Endothelial cell of umbilical vein (primary cell): ENCODE results near the gene LRRC19. TPM values are rescaled to one million over a fixed set of nuclear protein-coding genes. Genes with fewer than 3 reads are reported as not detected.

Experiments used
- BruUV-seq: library from RNA; stranded (reverse); fragments of 400-500 nt; replicated peaks from 2 replicates; lab custom pipeline; 2021; lab: Mats Ljungman, UMichigan
- CTCF ChIA-PET: fragments of 300-600, 350-600 bp; sonication (Branson Sonifier 250); formaldehyde crosslinking; loops from one replicate; lab custom pipeline; 2021; ENCODE audit warnings: antibody characterized with exemption, inconsistent platforms; lab: Charles Lee
- POLR2A ChIA-PET: fragments of 300-600, 350-600 bp; sonication (Branson Sonifier 250); formaldehyde crosslinking; loops from one replicate; lab custom pipeline; 2021; ENCODE audit warnings: antibody characterized with exemption, inconsistent platforms; lab: Charles Lee
- DNase-seq: peaks from one replicate; pipeline ENCODE4 v3.0.0-alpha.2; 2011; ENCODE audit warnings: low read depth, low spot score
- FAIRE-seq: peaks from 2 replicates; lab custom pipeline; 2011; peaks lifted over from hg19 to GRCh38; lab: Jason Lieb, UNC
- H2AFZ ChIP-seq: 2 replicates; pipeline ENCODE4 v1.6.0; 2012; ENCODE audit warnings: low read depth, low read length, control low read depth, inconsistent platforms
- H3K27ac ChIP-seq: 2 replicates; pipeline ENCODE4 v1.5.1; 2011; ENCODE audit warnings: low read depth, mild to moderate bottlenecking, control low read depth, low read length, moderate library complexity; ENCODE audit not compliant: insufficient read depth
- H3K27me3 ChIP-seq, 2 experiments: 2 replicates each; pipeline versions ENCODE4 v1.6.0 to v1.6.1; 2011; ENCODE audit warnings: low read length in 2 of 2, mixed read lengths in 1 of 2; ENCODE audit not compliant: control insufficient read depth in 2 of 2, insufficient read depth in 2 of 2
- H3K36me3 ChIP-seq, 2 experiments: 2 replicates in 1 of 2; 3 replicates in 1 of 2; pipeline ENCODE4 v1.5.1; 2011; ENCODE audit warnings: low read length in 2 of 2, mild to moderate bottlenecking in 1 of 2, moderate library complexity in 1 of 2; ENCODE audit not compliant: control insufficient read depth in 2 of 2, insufficient read depth in 2 of 2; ENCODE audit errors: extremely low read depth in 1 of 2
- H3K4me1 ChIP-seq: 3 replicates; pipeline ENCODE4 v1.5.1; 2011; ENCODE audit warnings: mild to moderate bottlenecking, low read length; ENCODE audit not compliant: control insufficient read depth, insufficient read depth; ENCODE audit errors: extremely low read depth
- H3K4me2 ChIP-seq: 2 replicates; pipeline ENCODE4 v1.6.1; 2011; ENCODE audit warnings: low read length, control low read depth, mixed read lengths; ENCODE audit not compliant: insufficient read depth
- H3K4me3 ChIP-seq, 3 experiments: fragments of 200-600 bp in 1 of 3; sonication (generic), shearing (Covaris generic) in 1 of 3; replicated peaks in 1 of 3; 2 replicates each; pipeline ENCODE4 v1.5.1; 2011 to 2016; ENCODE audit warnings: control low read depth in 3 of 3, low read length in 3 of 3, mild to moderate bottlenecking in 2 of 3, inconsistent platforms in 1 of 3, low read depth in 1 of 3, moderate library complexity in 1 of 3; ENCODE audit not compliant: insufficient read depth in 1 of 3
- H3K79me2 ChIP-seq: 2 replicates; pipeline ENCODE4 v1.6.0; 2012; ENCODE audit warnings: low read length, inconsistent platforms; ENCODE audit not compliant: control insufficient read depth, insufficient read depth
- H3K9ac ChIP-seq: replicated peaks from 2 replicates; pipeline ENCODE3; 2011; ENCODE audit warnings: low read length, control low read depth; ENCODE audit not compliant: insufficient read depth; ENCODE audit errors: extremely low read depth
- H3K9me1 ChIP-seq: replicated peaks from 3 replicates; pipeline ENCODE4 v1.6.0; 2011; ENCODE audit warnings: mild to moderate bottlenecking, low read length; ENCODE audit not compliant: control insufficient read depth, insufficient read depth; ENCODE audit errors: extremely low read depth
- H3K9me3 ChIP-seq: replicated peaks from 2 replicates; pipeline ENCODE4 v1.5.1; 2012; ENCODE audit warnings: low read length, inconsistent platforms; ENCODE audit not compliant: control insufficient read depth, insufficient read depth
- H4K20me1 ChIP-seq: replicated peaks from 2 replicates; pipeline ENCODE3; 2011; ENCODE audit warnings: mild to moderate bottlenecking, low read length; ENCODE audit not compliant: control insufficient read depth, insufficient read depth; ENCODE audit errors: extremely low read depth
- CTCF ChIP-seq, 2 donors: IDR thresholded peaks; 1 replicate in 1 of 2; 2 replicates in 1 of 2; pipeline ENCODE4 v1.5.1; 2011; ENCODE audit warnings: low read length in 2 of 2, mild to moderate bottlenecking in 2 of 2, moderate library complexity in 2 of 2, control low read depth in 1 of 2, inconsistent platforms in 1 of 2, low read depth in 1 of 2; ENCODE audit not compliant: insufficient read depth in 1 of 2; ENCODE audit errors: extremely low read depth in 1 of 2
- EZH2 ChIP-seq: IDR thresholded peaks from 2 replicates; pipeline ENCODE4 v1.6.1; 2012; ENCODE audit warnings: borderline replicate concordance, low read depth, mild to moderate bottlenecking, moderate library complexity, low read length, inconsistent platforms; ENCODE audit not compliant: severe bottlenecking
- FOS ChIP-seq: IDR thresholded peaks from 2 replicates; pipeline ENCODE4 v1.6.1; 2011; ENCODE audit warnings: mild to moderate bottlenecking, low read length, moderate library complexity, borderline replicate concordance; ENCODE audit not compliant: insufficient read depth
- GATA2 ChIP-seq: IDR thresholded peaks from 2 replicates; pipeline ENCODE4 v1.7.0; 2011; ENCODE audit warnings: low read depth, mild to moderate bottlenecking, moderate library complexity, mixed read lengths, low read length; ENCODE audit not compliant: insufficient read length, insufficient read depth
- JUN ChIP-seq: IDR thresholded peaks from 2 replicates; pipeline ENCODE4 v1.6.1; 2011; ENCODE audit warnings: borderline replicate concordance, low read depth; ENCODE audit not compliant: insufficient read length, insufficient read depth
- MAX ChIP-seq: IDR thresholded peaks from 2 replicates; pipeline ENCODE4 v1.6.1; 2011; ENCODE audit not compliant: insufficient read depth, insufficient read length
- MYC ChIP-seq: IDR thresholded peaks from one replicate; pipeline ENCODE4 v1.6.1; 2011; ENCODE audit warnings: mild to moderate bottlenecking, low read depth, low read length
- POLR2A ChIP-seq: IDR thresholded peaks from 2 replicates; pipeline ENCODE4 v1.6.1; 2012; ENCODE audit warnings: low read depth, mild to moderate bottlenecking, control low read depth, low read length
- POLR2AphosphoS5 ChIP-seq: IDR thresholded peaks from 2 replicates; pipeline ENCODE4 v1.6.1; 2012; ENCODE audit warnings: low read depth, mild to moderate bottlenecking, control low read depth, low read length, moderate library complexity; ENCODE audit not compliant: insufficient read depth
- dilution Hi-C: fragments of 300-500 bp; cut with MboI; formaldehyde crosslinking; loops from one replicate; pipeline ENCODE4 v1.15.0; 2019; ENCODE audit warnings: low sequenced_read_pairs; ENCODE audit not compliant: extremely low pct_ligation_motif_present
- intact Hi-C: fragments of 100-400 bp; cut with micrococcal nuclease; formaldehyde crosslinking; loops from one replicate; pipeline ENCODE4 v1.10.0; 2022
- polyA plus RNA-seq, 4 experiments: library from polyadenylated mRNA; depleted of rRNA in 3 of 4; stranded (reverse) in 3 of 4; unstranded in 1 of 4; fragments of >200 nt; gene quantifications; 2 replicates each; pipeline versions ENCODE4 v1.2.1 to v1.2.3, GENCODE V29; 2011 to 2012; ENCODE audit warnings: missing spikeins in 1 of 4
- total RNA-seq: library from RNA; stranded (reverse); gene quantifications from 2 replicates; pipeline ENCODE4 v1.2.3, GENCODE V29; 2021

Gene LRRC19
- total and polyA plus RNA-seq, 2 donors (not counting 3 experiments of a cell fraction or from before 2014, with no cell fraction given), result not detected

GRCh38 chr9:26945591-26945990, 59.9 kb downstream of the LRRC19 start:
- H3K27ac ChIP-seq, result no peak overlapping the region
- H2AFZ ChIP-seq, result no peak overlapping the region
- dilution Hi-C loops (no loop called here), intact Hi-C loops (loop anchor here (5.0 kb wide), 1 partner anchor 172 kb away; no protein-coding TSS in a partner anchor)
- no TSS peak for BruUV-seq
- DNase-seq (no peak), FAIRE-seq (no peak)
- TF ChIP-seq MYC, result no peak
- no peak for TF ChIP-seq JUN
- no peak for TF ChIP-seq EZH2
- no peak for TF ChIP-seq MAX
- no peak for TF ChIP-seq POLR2AphosphoS5
- TF ChIP-seq FOS, result no peak
- TF ChIP-seq CTCF (IDR thresholded peaks at IDR 0.05; ENCODE audit: extremely low read depth in 1 of 2, insufficient read depth in 1 of 2, low read depth in 1 of 2, low read length in 2 of 2), result no peak
- TF ChIP-seq POLR2A, result no peak
- no peak for TF ChIP-seq GATA2
- H3K9me3 ChIP-seq, result no peaks in the 10 kb centered on the region
- H3K4me1 ChIP-seq, result peaks cover 15% of the 10 kb centered on the region
- peak overlapping the region; percentile 90 for H3K9ac ChIP-seq
- no peaks in the 10 kb centered on the region for H3K9me1 ChIP-seq
- POLR2A ChIA-PET, result no interaction called here
- H3K36me3 ChIP-seq, result no peaks in the 10 kb centered on the region
- H3K79me2 ChIP-seq, result peaks cover 63% of the 10 kb centered on the region
- no peaks in the 10 kb centered on the region for H3K27me3 ChIP-seq
- H4K20me1 ChIP-seq, result peaks cover 2% of the 10 kb centered on the region
- peak overlapping the region in 2 of 3 experiments; percentile 29 to 90 for H3K4me3 ChIP-seq
- CTCF ChIA-PET, result interaction anchor here (0.8 kb wide), 1 partner anchor 54 kb away, joined by 3 read pairs; no protein-coding TSS in a partner anchor
- peak overlapping the region; percentile 90 for H3K4me2 ChIP-seq

Other genes with a start within 250 kb of the LRRC19 start
- gene CAAP1, start 112.9 kb downstream of the LRRC19 start, total RNA-seq, result 16.1 and 18.6 TPM in 2 replicates
- gene CAAP1, start 112.9 kb downstream of the LRRC19 start, polyA plus RNA-seq, result 5.1 and 5.3 TPM in 2 replicates
- 36.9 and 37.9 TPM in 2 replicates for gene PLAA, start 58.4 kb downstream of the LRRC19 start, total RNA-seq
- 12.2 and 15.6 TPM in 2 replicates for gene PLAA, start 58.4 kb downstream of the LRRC19 start, polyA plus RNA-seq
- 7.8 and 10.8 TPM in 2 replicates for gene IFT74, start 49.3 kb downstream of the LRRC19 start, total RNA-seq
- gene IFT74, start 49.3 kb downstream of the LRRC19 start, polyA plus RNA-seq, result 2.8 and 3.4 TPM in 2 replicates
- 38.9 and 44.1 TPM in 2 replicates for gene TEK, start 103.6 kb upstream of the LRRC19 start, total RNA-seq
- gene TEK, start 103.6 kb upstream of the LRRC19 start, polyA plus RNA-seq, result 20.4 and 26.9 TPM in 2 replicates